CD4-positive, alpha-beta T cell treated with Interferon alpha-2 for 1 hour (primary cell): Measurements from ENCODE around the gene ADAP2.
"Not testable (repeated sequence)": the region's sequence is repeated elsewhere in the genome, so short reads cannot be mapped to it uniquely, and the experiment has no call there.

ENCODE experiments used
- DNase-seq, 2 donors: peaks; one replicate each; pipeline ENCODE4 v3.0.0-alpha.2; 2020 to 2022

ADAP2 gene

DNA sequence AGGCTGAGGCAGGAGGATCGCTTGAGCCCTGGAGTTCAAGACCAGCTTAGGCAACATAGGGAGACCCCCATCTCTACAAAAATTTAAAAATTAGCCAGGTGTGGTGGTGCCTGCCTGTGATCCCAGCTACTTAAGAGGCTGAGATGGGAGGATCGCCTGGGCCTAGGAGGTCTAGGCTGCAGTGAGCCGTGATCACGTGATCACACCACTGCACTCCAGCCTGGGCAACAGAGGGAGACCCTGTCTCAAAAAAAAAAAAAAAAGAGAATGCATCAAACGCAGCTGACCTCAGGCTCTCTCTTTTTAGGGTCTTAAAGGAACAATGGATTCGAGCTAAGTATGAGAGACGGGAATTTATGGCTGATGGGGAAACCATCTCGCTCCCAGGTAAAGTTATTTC is 9.8 kb downstream of the ADAP2 start:
- not testable (repeated sequence) for DNase-seq

GRCh38 chr17:30933966-30934365 is 12.2 kb downstream of the ADAP2 start:
- DNase-seq, result no peak

GRCh38 chr17:30939051-30939689 is 17.4 kb downstream of the ADAP2 start:
- DNase-seq, result peak in 1 of 2 donors; percentile 10

GRCh38 chr17:30942308-30943079 is 20.7 kb downstream of the ADAP2 start:
- DNase-seq, result no peak

DNA sequence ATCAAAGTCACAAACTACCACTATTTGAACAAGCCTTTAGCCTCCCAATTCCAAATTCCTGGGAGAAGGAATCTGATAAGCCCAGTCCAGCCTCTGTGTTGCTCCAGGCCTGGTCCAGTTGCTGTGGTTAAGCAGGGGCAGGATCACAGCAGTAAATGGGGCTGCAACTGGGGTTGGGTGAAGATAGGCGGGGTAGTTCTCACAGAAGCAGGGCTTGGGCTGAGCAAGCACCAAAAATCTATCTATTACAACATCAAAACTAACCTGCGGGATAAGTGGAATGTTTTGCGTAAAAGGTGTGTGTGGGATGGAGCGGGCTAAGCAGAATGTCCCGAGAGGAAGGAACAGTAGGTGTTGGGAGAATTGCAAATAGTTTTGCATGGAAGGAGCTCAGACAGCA is 26.1 kb downstream of the ADAP2 start:
- no peak for DNase-seq

DNA sequence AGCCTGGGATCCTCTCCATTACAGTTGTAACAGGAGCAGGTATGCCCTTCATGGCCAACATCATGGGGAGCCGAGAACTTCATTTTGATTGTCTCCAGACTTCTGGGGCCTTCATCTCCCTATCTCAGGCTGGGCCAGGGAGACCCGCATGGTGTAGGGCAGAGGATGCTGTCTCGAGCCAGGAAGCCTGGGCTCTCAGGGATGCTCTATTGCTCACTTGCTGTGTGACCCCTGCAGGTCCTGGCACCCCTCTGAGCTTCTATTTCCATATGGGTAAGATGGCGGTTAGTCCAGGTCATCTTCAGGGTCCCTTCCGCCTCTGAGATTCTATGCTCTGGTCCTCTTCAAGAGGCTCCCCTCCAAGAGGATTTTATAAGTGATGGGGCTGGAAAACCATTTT is 28.4 kb downstream of the ADAP2 start:
- DNase-seq, result no peak

DNA sequence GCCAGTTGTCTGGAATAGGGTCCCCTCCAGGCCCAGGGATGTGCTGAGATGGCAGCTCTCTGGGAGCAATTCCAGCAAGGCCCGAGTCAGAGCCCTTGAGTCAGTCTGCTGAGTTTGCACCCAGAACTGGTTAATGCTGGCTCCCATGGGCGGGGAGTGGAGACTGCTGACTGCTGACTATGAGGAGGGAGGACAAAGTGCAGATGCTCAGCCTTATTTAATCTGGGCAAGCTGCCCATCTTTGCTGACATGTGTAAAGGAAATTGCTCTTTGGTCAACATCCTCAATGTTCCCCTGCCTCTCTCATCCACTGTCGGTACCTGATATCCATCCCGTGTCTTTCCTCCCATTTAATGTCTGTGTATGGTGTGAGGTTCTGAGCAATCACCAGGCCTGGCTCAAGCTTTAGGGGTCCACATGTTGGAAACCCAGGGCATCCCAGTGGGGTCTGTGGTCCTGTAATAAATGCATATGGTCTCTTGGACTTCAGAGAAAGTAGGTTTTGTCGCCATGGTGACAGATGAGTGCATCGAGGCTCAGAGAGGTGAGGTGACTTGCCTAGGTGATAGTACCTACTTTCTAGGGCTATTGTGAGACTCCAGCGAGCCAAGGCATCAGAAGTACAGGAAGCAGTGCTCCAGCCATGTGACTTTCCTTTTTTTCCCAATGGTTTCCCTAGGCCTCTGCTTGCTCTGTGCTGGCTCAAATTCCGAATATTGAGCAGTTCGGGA is 29.1 kb downstream of the ADAP2 start:
- DNase-seq, result peak in 1 of 2 donors; percentile 21

DNA sequence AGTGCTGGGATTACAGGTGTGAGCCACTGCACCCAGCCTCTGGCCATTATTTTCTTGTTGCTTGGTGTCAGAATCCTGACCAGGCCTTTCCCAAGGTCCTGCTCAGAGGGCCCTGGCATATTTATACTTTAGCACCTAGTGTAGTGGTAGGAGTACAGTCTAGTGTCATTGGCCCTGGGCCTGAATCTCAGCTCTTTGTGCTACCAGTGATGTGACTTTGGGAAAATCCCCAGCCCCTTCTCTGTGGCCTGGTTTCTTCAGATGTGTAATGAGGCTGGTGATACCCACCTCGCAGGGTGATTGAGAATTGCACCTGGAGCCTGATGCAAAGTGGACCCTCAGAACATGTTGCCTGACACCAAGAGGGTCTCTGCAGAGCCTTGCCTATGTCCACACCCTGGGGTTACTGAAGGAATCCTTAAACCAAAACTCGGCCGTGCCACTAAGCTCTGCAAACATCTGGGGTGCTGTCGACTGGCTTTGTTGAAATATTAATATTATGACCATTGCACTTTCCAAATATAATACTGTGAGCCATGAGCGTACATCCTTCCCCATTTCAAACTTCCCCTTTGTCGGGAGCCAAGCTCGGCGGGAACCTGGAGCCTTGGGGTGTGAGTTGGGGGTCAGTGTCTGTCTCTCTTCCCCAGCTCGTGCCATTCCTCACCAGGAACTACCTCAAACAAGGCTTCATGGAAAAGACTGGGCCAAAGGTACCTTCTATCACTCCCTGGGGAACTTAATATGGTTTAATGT is 31.1 kb downstream of the ADAP2 start:
- DNase-seq, result no peak

GRCh38 chr17:30954046-30954830 is 32.5 kb downstream of the ADAP2 start:
- DNase-seq, result no peak

GRCh38 chr17:30956764-30957374 is 35.1 kb downstream of the ADAP2 start:
- DNase-seq, result no peak

DNA sequence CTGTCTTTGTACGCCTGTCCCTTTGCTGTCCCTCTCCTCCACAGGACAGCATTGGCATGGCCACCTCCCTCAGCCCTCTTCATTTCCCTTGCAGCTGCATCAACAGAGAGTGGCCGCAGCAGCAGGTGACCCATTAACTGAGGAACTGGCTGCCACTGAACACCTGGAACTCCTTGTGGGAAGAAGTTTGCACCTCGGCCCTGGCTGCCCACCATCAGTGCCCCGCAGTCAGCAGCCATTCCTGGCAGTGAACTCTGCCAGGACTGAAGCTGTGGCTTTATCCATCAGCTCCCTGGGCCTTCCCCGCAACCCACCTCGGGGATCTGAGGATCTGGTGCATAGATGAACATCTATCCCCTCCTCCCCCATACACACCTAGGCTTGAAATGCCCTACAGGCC is 36.0 kb downstream of the ADAP2 start:
- DNase-seq, result no peak

DNA sequence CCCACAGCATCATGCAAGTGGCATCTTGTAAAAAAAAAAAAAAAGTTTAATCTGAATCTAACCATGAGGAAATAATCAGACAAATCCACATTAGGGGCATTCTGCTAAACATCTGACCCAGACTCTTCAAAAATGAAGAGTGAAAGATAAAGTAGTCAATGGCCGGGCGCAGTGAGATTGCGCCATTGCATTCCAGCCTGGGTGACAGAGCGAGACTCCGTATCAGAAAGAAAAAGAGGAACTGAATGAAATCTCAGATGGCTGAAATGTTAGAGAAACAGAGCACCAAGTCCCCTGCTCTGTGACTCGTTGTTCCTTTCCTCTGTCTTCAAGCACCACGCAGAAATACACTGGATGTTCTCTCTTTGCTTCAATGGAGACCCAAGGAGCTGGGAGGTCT is 36.4 kb downstream of the ADAP2 start:
- peak in 1 of 2 donors; percentile 34 for DNase-seq

- peak; percentile 17 to 29 for DNase-seq
Observed at GRCh38 chr17:30961209-30962188, 39.8 kb downstream of the ADAP2 start.

DNA sequence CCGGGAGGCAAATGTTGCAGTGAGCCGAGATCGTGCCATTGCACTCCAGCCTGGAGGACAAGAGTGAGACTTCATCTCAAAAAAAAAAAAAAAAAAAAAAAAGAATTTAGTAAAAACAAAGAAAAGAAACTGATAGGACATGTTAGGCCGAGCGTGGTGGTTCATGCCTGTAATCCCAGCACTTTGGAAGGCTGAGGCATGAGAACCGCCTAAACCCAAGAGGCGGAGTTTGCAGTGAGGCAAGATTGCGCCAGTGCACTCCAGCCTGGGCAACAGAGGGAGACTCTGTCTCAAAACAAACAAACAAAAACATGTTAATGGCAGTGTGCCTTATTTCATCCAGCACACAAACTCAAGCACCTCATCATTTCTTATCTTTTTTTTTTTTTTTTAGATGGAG is 42.6 kb downstream of the ADAP2 start:
- not testable (repeated sequence) for DNase-seq

- DNase-seq, result no peak
Observed at GRCh38 chr17:30964876-30965275, 43.1 kb downstream of the ADAP2 start.

DNA sequence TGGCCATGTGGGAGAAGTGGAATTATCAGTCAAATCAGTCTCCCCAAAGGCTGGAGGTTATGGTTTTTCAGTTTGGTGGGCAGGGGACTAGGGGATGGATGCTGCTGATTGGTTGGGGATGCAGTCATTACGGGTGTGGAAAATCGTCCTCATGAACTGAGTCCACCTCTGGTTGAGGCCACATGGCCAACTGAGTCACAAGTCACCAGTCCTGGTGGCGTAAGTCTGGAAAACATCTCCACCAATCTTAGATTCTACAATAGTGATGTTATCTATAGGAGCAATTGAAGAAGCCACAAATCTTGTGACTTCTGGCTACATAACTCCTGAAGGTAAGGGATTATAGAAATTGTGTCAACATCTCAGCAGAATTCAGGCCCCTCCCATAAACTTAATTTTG is 43.9 kb downstream of the ADAP2 start:
- no peak for DNase-seq

GRCh38 chr17:30967911-30968310 is 46.2 kb downstream of the ADAP2 start:
- DNase-seq, result not testable (repeated sequence)

DNA sequence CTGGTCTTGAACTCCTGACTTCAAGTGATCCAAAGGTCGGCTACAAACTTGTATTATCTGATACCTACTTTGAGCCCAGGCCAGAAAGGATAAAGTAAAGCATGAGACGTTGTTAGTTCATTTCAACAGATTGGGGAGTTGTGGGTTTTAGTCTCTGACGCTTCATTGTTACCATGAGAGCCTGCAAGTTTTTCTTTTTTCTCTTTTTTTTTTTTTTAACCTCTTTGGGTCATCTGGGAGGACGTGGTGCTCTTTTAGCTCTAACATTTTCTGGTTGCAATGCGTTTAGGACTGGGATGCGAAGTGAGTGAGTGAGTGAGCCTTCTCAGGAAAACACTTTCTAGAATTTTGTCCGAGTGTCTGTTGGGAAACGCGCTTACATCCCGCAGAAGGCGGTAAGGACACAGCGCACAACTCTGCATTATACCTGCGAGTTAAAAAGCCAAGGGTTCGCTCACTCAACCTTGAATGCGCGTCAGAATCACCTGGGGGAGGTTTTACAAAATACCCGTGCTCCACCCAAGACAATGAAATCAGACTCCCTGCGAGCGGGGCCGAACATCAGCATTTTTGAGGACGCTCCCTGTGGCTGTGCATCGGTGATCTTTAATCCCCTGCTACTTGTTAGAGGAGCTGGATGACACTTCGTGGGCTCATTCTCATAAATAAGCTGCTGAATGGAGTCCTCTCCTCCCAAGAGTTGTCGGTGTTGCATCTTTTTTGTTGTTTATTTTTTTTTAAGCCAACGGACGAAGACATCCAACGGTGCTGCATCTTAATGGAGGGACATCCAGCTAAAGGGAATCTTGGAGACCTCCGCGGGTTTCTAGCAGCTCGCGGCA is 48.5 kb downstream of the ADAP2 start:
- DNase-seq, result peak; percentile 10 to 39

DNA sequence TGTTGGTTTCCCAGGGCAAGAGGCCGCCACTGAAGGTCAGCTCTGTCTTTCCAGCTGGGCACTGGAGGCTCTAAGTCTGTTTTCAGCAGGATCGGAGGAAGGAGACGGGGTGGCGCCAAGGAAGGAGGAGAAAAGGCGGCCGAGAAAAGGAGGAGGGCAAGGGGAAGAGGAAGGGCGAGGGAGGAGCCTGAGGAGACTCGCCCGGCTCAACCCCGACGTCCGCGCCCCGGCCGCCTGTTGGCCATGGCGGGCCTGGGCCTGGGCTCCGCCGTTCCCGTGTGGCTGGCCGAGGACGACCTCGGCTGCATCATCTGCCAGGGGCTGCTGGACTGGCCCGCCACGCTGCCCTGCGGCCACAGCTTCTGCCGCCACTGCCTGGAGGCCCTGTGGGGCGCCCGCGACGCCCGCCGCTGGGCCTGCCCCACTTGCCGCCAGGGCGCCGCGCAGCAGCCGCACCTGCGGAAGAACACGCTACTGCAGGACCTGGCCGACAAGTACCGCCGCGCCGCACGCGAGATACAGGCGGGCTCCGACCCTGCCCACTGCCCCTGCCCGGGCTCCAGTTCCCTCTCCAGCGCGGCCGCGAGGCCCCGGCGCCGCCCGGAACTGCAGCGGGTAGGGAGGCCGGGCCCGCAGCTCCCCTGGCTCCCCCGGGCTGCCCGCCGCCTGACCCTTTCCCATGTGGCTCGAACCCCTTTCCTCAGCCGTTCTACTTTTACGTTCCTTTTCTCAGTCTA is 49.3 kb downstream of the ADAP2 start, which contains the start of gene RNF135:
TSS of gene RNF135 (plus strand) at position 209 of the 737 bp plus-strand sequence. CDS start at position 244, 35 bp downstream.
- peak; percentile 62 to 65 for DNase-seq
